IMR-90 (cell line): Measurements from ENCODE around the gene NRP1. TPM values are rescaled to one million over a fixed set of nuclear protein-coding genes. Genes with fewer than 3 reads are reported as not detected.

Experiments used
- ATAC-seq: fragments of 200-7000 bp; cut with Tn5 transposase; 2 replicates; pipeline ENCODE4 v1.9.1; 2020; ENCODE audit warnings: low read depth, mild to moderate bottlenecking, moderate library complexity
- BruUV-seq: library from RNA; stranded (reverse); fragments of 400-500 nt; replicated peaks from 2 replicates; lab custom pipeline; 2021; lab: Mats Ljungman, UMichigan
- CTCF ChIA-PET: fragments of 300-600 bp; formaldehyde crosslinking; extraction: SDS; loops from one replicate; lab custom pipeline; 2021; ENCODE audit warnings: antibody characterized with exemption; lab: Yijun Ruan, JAX
- POLR2A ChIA-PET: fragments of 300-600 bp; sonication (Branson Sonifier 250); formaldehyde crosslinking; loops from one replicate; lab custom pipeline; 2022; ENCODE audit warnings: antibody characterized with exemption; ENCODE audit not compliant: unreplicated experiment; lab: Charles Lee
- DNase-seq: peaks from one replicate; pipeline ENCODE4 v3.0.0; 2013
- H2AFZ ChIP-seq: replicated peaks from 2 replicates; pipeline ENCODE3; 2013; ENCODE audit warnings: low read length, mild to moderate bottlenecking; ENCODE audit not compliant: poor library complexity
- H2AK5ac ChIP-seq: 2 replicates; pipeline ENCODE4 v1.6.1; 2013; ENCODE audit warnings: low read depth, low read length, inconsistent platforms
- H2AK9ac ChIP-seq: replicated peaks from 2 replicates; pipeline ENCODE3; 2013; ENCODE audit warnings: mild to moderate bottlenecking, low read depth, low read length, moderate library complexity; ENCODE audit not compliant: poor library complexity
- H2BK120ac ChIP-seq: 2 replicates; pipeline ENCODE4 v1.6.1; 2013; ENCODE audit warnings: low read depth, low read length, inconsistent platforms
- H2BK15ac ChIP-seq: 3 replicates; pipeline ENCODE4 v1.6.1; 2013; ENCODE audit warnings: low read depth, low read length, inconsistent platforms
- H2BK20ac ChIP-seq: 2 replicates; pipeline ENCODE4 v1.6.1; 2013; ENCODE audit warnings: low read depth, mild to moderate bottlenecking, inconsistent platforms, low read length, moderate library complexity
- H2BK5ac ChIP-seq: 2 replicates; pipeline ENCODE4 v1.6.1; 2013; ENCODE audit warnings: mild to moderate bottlenecking, low read depth, low read length, inconsistent platforms; ENCODE audit not compliant: poor library complexity, severe bottlenecking
- H3K14ac ChIP-seq: replicated peaks from 2 replicates; pipeline ENCODE4 v1.6.1; 2013; ENCODE audit warnings: low read depth, low read length, inconsistent platforms
- H3K18ac ChIP-seq: 2 replicates; pipeline ENCODE4 v1.6.1; 2013; ENCODE audit warnings: low read depth, low read length, control low read depth
- H3K23ac ChIP-seq: 2 replicates; pipeline ENCODE4 v1.6.1; 2013; ENCODE audit warnings: low read depth, low read length, inconsistent platforms
- H3K27ac ChIP-seq: 2 replicates; pipeline ENCODE4 v1.5.1; 2013; ENCODE audit warnings: mild to moderate bottlenecking, control low read depth, low read length; ENCODE audit not compliant: insufficient read depth
- H3K27me3 ChIP-seq: 2 replicates; pipeline ENCODE4 v1.6.1; 2013; ENCODE audit warnings: low read length; ENCODE audit not compliant: control insufficient read depth, insufficient read depth
- H3K36me3 ChIP-seq: 2 replicates; pipeline ENCODE4 v1.6.1; 2013; ENCODE audit warnings: low read length, mixed read lengths; ENCODE audit not compliant: control insufficient read depth, insufficient read depth
- H3K4ac ChIP-seq: 2 replicates; pipeline ENCODE4 v1.6.1; 2013; ENCODE audit warnings: low read depth, low read length, inconsistent platforms
- H3K4me1 ChIP-seq: 2 replicates; pipeline ENCODE4 v1.6.1; 2013; ENCODE audit warnings: low read length, mixed read lengths; ENCODE audit not compliant: control insufficient read depth, insufficient read depth
- H3K4me2 ChIP-seq: 2 replicates; pipeline ENCODE4 v1.6.1; 2013; ENCODE audit warnings: low read depth, mild to moderate bottlenecking, control low read depth, low read length, moderate library complexity
- H3K4me3 ChIP-seq: 2 replicates; pipeline ENCODE4 v1.5.1; 2013; ENCODE audit warnings: low read depth, mild to moderate bottlenecking, control low read depth, low read length, moderate library complexity; ENCODE audit not compliant: insufficient read depth
- H3K56ac ChIP-seq: 2 replicates; pipeline ENCODE4 v1.6.1; 2013; ENCODE audit warnings: low read length, inconsistent platforms; ENCODE audit not compliant: insufficient read depth; ENCODE audit errors: extremely low read depth
- H3K79me1 ChIP-seq, 2 experiments: 2 replicates each; pipeline ENCODE4 v1.6.1; 2013; ENCODE audit warnings: low read length in 2 of 2, inconsistent platforms in 1 of 2, low read depth in 1 of 2
- H3K9ac ChIP-seq: 2 replicates; pipeline ENCODE4 v1.6.1; 2013; ENCODE audit warnings: low read depth, low read length, control low read depth
- H3K9me1 ChIP-seq: 2 replicates; pipeline ENCODE4 v1.6.1; 2013; ENCODE audit warnings: low read length, inconsistent platforms; ENCODE audit not compliant: insufficient read depth
- H3K9me3 ChIP-seq: 2 replicates; pipeline ENCODE4 v1.6.1; 2013; ENCODE audit warnings: low read length; ENCODE audit not compliant: control insufficient read depth, insufficient read depth
- H4K20me1 ChIP-seq: 2 replicates; pipeline ENCODE4 v1.6.1; 2013; ENCODE audit warnings: low read length, inconsistent platforms; ENCODE audit not compliant: insufficient read depth
- H4K5ac ChIP-seq: 2 replicates; pipeline ENCODE4 v1.6.1; 2013; ENCODE audit warnings: mild to moderate bottlenecking, low read depth, low read length, control low read depth
- H4K8ac ChIP-seq, 2 experiments: 2 replicates each; pipeline ENCODE4 v1.6.1; 2013; ENCODE audit warnings: low read depth in 2 of 2, low read length in 2 of 2, control low read depth in 1 of 2, inconsistent platforms in 1 of 2
- H4K91ac ChIP-seq: 2 replicates; pipeline ENCODE4 v1.6.1; 2013; ENCODE audit warnings: low read depth, low read length, inconsistent platforms; ENCODE audit not compliant: insufficient read depth
- CHD1 ChIP-seq: IDR thresholded peaks from 2 replicates; pipeline ENCODE4 v1.6.1; 2012; ENCODE audit warnings: low read depth, low read length, improper control_type of control experiment
- CTCF ChIP-seq: conservative IDR thresholded peaks from 2 replicates; pipeline ENCODE4 v1.5.1; 2012; ENCODE audit warnings: mild to moderate bottlenecking, low read depth, low read length, improper control_type of control experiment
- MAFK ChIP-seq: IDR thresholded peaks from 2 replicates; pipeline ENCODE4 v1.6.1; 2012; ENCODE audit warnings: low read depth, low read length, improper control_type of control experiment
- MAZ ChIP-seq: IDR thresholded peaks from 2 replicates; pipeline ENCODE4 v1.6.1; 2012; ENCODE audit warnings: low read depth, mild to moderate bottlenecking, low read length, improper control_type of control experiment, moderate library complexity, borderline replicate concordance
- RAD21 ChIP-seq: IDR thresholded peaks from 2 replicates; pipeline ENCODE4 v1.6.1; 2012; ENCODE audit warnings: low read length, improper control_type of control experiment
- SMC3 ChIP-seq: fragments of 150-350 bp; IDR thresholded peaks from 2 replicates; pipeline ENCODE4 v1.6.1; 2016; ENCODE audit warnings: low read depth, mild to moderate bottlenecking, antibody characterized with exemption, low read length, moderate library complexity
- USF2 ChIP-seq: fragments of 150-350 bp; IDR thresholded peaks from 2 replicates; pipeline ENCODE4 v1.6.1; 2017; ENCODE audit warnings: mild to moderate bottlenecking, antibody characterized with exemption, low read length, low read depth
- WGBS, 2 experiments: methylation state at CpG; one replicate each; pipeline versions ENCODE4 v1.1.5 to v1.1.7; 2013; ENCODE audit warnings: missing lambda C conversion rate in 2 of 2; ENCODE audit not compliant: insufficient read length in 1 of 2; ENCODE audit errors: extremely low coverage in 2 of 2; 5-methylcytosine and 5-hydroxymethylcytosine counted together
- dilution Hi-C: fragments of 300-500 bp; cut with HindIII; formaldehyde crosslinking; loops from one replicate; pipeline ENCODE4 v1.14.3; 2018; ENCODE audit warnings: low sequenced_read_pairs; ENCODE audit not compliant: unreplicated experiment
- in situ Hi-C: fragments of 300-500 bp; cut with MboI; formaldehyde crosslinking; loops from 3 replicates; pipeline ENCODE4 v1.14.3; 2019; ENCODE audit warnings: low sequenced_read_pairs, inconsistent platforms, mixed read lengths
- intact Hi-C: fragments of 100-400 bp; cut with micrococcal nuclease; formaldehyde crosslinking; loops from 2 replicates; pipeline ENCODE4 v1.10.0; 2022
- polyA plus RNA-seq, 3 experiments: library from polyadenylated mRNA; depleted of rRNA; stranded (reverse); fragments of >200 nt; gene quantifications; 2 replicates each; pipeline ENCODE4 v1.2.3, GENCODE V29; 2012; ENCODE audit warnings: low replicate concordance in 1 of 3
- total RNA-seq: library from RNA; depleted of rRNA; stranded (reverse); fragments of >200 nt; gene quantifications from 2 replicates; pipeline ENCODE4 v1.2.3, GENCODE V29; 2012

NRP1 gene
- total and polyA plus RNA-seq, 2 of the 4 experiments (the other 2 are of a cell fraction): 108 to 227 TPM

- ChIA-PET CTCF (interaction anchor here (1.0 to 2.3 kb wide), 2 partner anchors 14 to 52 kb away, joined by 4 to 6 read pairs; no protein-coding TSS in a partner anchor), POLR2A (interaction anchor here (0.6 kb wide), 1 partner anchor 137 kb away, joined by 4 read pairs; no protein-coding TSS in a partner anchor)
- no CpG with 5 or more reads among the region's 1 CpG for WGBS, 2 experiments
- Histone ChIP-seq H3K9ac (no peak overlapping the region), H2AFZ (no peak overlapping the region), H3K18ac (peak overlapping the region; percentile 12; the same call in 1 of the 2 replicates), H3K4me3 (no peak overlapping the region), H3K14ac (no peak overlapping the region), H2AK9ac (no peak overlapping the region), H3K4ac (peak overlapping the region; percentile 37; the same call in 1 of the 2 replicates), H4K20me1 (no peaks in the 10 kb centered on the region), H3K23ac (no peak overlapping the region), H2BK5ac (no peak overlapping the region), H4K5ac (peak overlapping the region; percentile 31; the same call in 1 of the 2 replicates), H3K36me3 (peaks cover 11% of the 10 kb centered on the region), H3K27ac (no peak overlapping the region), H3K9me1 (peaks cover 10% of the 10 kb centered on the region; the same call in 1 of the 2 replicates), H4K8ac (peak overlapping the region in 1 of 2 experiments; percentile 47; a peak in 1 of 4 replicates), H3K79me1 (peaks cover 14 to 45% of the 10 kb centered on the region in 2 experiments), H2BK120ac (no peak overlapping the region), H3K9me3 (no peaks in the 10 kb centered on the region), H3K56ac (no peak overlapping the region), H3K27me3 (no peaks in the 10 kb centered on the region), H3K4me1 (peaks cover 10% of the 10 kb centered on the region), H3K4me2 (no peak overlapping the region), H2BK20ac (no peak overlapping the region), H4K91ac (no peak overlapping the region), H2BK15ac (peak overlapping the region; percentile 43; the same call in 1 of the 3 replicates), H2AK5ac (no peak overlapping the region)
- peak; percentile 37; the same call in 1 of the 2 replicates for TF ChIP-seq MAFK
- no peak for TF ChIP-seq RAD21
- TF ChIP-seq MAZ: no peak
- no peak for TF ChIP-seq CTCF
- TF ChIP-seq CHD1: no peak
- no peak for TF ChIP-seq USF2
- TF ChIP-seq SMC3: no peak
- in situ Hi-C loops (no loop called here), dilution Hi-C loops (no loop called here), intact Hi-C loops (no loop called here)
- no TSS peak for BruUV-seq
- no peak for ATAC-seq
- no peak for DNase-seq
Measured at GRCh38 chr10:33245343-33245742, 89.1 kb downstream of the NRP1 start.
